Activated T-cell treated with anti-CD3 and anti-CD28 coated beads, Interleukin-2, amount 50 U/mL, for 1 hour (primary cell): Measurements from ENCODE around the gene ZNF331.
A peak's percentile ranks its signal among the peaks of the same experiment; 100 is the strongest.

Source experiments
- DNase-seq: peaks from one replicate; pipeline ENCODE4 v3.0.0-alpha.2; 2020

Gene ZNF331

DNA sequence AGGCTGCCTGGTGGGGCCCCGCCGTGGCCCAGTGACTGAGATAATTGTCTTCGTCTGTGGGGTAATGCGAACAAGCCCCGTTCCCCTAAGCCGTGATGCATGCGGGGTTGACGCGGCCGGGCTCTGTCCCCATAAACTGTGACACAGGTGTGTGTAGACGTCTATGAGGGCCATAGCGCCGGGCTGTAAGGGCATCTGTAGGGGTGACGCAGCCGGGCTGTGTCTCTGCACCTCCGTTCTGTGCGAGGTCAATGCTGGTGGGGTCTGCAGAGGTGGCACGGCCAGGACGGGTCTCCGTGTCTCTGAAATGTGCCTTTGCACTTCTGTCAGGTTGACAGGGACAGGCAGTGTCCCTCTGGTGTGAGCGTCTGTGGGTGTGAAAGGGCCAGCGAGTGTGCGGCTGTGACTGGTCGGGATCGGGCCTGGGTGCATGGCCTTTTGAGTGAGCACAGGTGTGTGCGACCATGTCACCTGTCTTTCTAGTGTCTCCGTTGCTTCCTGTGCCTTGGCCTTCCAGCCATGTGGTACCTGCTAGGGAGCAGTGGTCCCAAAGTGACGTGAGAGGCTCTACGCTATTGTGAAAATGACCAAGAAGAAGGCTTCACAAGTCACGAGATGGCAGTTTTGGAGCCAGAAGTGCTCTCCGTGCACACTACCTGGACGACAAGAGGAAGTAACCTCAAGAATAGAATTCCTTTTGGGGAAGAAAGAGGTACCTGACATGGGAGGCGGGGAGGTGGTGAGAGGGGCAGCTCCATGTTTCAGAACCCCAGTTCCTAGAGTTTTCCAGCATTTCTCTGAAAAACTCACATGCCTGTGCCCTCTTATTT, 16.4 kb upstream of the ZNF331 start:
- DNase-seq: no peak

- no peak for DNase-seq
Measured at GRCh38 chr19:53525922-53526321, 12.0 kb upstream of the ZNF331 start.

DNA sequence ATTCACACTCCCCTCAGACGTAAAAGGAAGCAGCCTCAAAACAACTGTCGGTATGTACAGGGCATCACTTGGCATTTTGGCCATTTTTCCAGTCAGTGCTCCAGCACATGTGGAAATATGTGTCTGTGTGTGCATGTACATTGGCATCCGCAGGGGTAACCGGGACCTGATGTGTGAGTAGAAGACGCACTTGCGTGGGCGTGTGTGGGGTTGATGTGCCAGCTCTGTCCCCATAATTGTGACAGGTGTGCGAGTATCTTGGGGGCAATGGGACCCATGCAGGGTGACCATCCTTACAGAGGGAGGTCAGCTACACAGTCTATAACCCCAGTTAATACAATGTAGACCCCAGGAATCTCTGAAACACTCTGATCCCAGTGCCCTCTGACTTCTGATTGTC, 7.3 kb upstream of the ZNF331 start:
- no peak for DNase-seq

DNA sequence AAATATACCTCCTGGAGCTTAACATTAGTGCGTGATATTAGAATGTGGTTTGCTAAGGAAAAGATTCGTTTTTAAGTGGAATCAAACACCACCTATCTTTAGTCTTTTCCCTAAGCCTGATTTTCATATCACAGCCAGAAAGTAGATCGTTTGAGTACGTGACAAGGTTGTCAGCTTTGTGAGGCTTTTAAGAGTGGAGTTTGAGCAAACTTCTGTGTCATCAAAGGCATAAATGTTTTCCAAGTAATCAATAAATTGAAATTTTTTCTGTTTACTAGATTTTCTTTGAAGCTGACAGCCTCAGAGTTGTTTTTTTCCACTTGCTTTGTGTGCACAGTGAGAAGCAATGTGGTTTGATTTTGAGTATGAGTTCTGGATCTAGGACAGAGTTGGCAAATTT, 6.5 kb upstream of the ZNF331 start:
- DNase-seq: no peak

GRCh38 chr19:53532362-53532761, 5.6 kb upstream of the ZNF331 start:
- DNase-seq: no peak

- no peak for DNase-seq
Measured at GRCh38 chr19:53536225-53536548, 1.8 kb upstream of the ZNF331 start.

DNA sequence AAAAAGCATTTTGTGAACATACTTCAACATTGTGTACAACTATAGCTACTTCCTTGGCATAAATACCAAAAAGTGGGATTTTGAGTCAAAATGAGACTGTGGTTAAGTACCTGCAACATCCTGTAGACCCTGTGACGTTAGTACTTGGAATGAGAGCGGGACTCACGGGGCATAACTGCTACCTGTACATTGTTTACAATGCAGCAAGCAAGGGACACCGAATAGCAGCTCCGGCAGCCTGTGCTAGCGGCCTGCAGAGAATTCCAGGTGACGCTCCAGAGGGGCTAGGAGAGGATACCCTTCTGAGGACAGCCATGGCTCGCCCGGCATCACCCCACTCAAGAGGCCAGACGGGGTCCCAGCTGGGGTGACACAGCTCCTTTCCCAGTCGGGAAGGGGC, 824 bp upstream of the ZNF331 start:
- DNase-seq: no peak

- DNase-seq: no peak
Measured at GRCh38 chr19:53538378-53539109, 599 bp downstream of the ZNF331 start.

DNA sequence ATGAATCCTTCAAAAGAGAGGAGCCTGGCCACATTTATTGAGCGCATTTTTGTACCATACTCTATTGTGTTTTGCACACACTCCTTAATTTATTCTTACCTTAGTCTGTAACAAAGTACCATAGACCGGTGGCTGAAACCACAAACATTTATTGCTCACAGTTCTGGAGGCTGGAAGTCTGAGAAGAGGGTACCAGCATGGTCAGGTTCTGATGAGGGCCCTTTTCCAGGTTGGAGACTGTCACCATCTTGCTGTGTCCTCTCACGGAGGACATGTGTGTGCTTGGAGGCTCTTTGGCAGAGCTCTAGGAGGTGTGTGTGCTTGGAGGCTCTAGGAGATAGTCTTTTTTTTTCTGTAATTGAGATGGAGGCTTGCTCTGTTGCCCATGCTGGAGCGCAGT, 2.1 kb downstream of the ZNF331 start:
- DNase-seq: no peak

DNA sequence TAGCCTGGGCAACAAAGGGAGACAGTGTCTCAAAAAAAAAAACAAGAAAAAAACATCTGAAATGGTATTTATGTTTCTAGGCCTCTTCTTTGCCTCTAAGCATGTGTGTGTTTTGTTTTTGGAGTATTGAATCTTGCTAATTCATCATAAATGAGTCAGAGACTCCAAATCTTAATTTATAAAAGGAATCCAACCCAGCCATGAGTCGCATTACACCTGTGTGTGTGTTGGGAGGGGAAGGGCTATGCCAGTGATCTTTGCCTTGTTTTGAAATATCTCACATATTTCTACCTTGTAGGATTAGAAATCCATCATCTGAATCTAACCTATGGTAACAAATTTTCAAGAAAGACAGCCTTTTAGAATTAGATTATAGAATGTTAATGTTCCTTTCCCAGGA, 4.0 kb downstream of the ZNF331 start:
- DNase-seq: no peak

DNA sequence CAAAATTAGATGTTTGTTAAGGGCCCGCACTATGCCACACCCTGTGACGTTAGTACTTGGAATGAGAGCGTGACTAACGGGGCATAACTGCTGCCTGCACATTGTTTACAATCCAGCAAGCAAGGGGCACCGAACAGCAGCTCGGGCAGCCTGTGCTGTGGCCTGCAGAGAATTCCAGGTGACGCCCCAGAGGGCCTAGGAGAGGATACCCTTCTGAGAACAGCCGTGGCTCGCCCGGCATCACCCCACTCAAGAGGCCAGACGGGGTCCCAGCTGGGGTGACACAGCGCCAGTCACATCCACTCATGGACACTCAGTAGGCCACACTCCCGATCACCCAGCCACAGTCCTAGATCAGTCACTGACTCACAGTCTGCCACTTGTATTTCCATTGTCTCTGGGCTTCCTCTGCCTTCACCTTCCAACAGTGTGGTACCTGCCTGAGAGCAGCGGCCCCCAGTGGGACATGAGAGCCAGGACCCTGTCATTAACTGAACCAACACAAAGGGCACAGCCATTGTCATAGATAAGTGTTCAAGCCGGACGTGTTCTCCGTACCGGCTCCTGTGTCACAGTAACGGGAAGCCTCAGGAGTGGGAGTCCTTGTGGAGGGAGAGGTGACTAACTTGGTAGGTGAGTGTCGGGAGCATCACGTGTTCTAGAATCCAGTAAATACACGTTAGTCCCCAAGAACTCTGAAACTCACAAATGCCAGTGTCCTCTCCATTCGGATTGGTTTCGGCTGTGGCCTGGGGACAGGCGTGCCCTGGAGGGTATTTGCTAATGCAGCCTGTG, 7.5 kb downstream of the ZNF331 start:
- no peak for DNase-seq

GRCh38 chr19:53546758-53547513, 9.0 kb downstream of the ZNF331 start:
- no peak for DNase-seq

GRCh38 chr19:53549340-53549739, 11.4 kb downstream of the ZNF331 start:
- no peak for DNase-seq

- no peak for DNase-seq
Measured at GRCh38 chr19:53552001-53552721, 14.2 kb downstream of the ZNF331 start.

- DNase-seq: no peak
Measured at GRCh38 chr19:53553156-53553555, 15.2 kb downstream of the ZNF331 start.

GRCh38 chr19:53553865-53554791, 16.2 kb downstream of the ZNF331 start:
- peak; percentile 91 for DNase-seq

GRCh38 chr19:53554804-53555203, 16.9 kb downstream of the ZNF331 start:
- no peak for DNase-seq

GRCh38 chr19:53555352-53555751, 17.4 kb downstream of the ZNF331 start:
- no peak for DNase-seq

- DNase-seq: no peak
Measured at GRCh38 chr19:53571339-53571738, 33.4 kb downstream of the ZNF331 start.

DNA sequence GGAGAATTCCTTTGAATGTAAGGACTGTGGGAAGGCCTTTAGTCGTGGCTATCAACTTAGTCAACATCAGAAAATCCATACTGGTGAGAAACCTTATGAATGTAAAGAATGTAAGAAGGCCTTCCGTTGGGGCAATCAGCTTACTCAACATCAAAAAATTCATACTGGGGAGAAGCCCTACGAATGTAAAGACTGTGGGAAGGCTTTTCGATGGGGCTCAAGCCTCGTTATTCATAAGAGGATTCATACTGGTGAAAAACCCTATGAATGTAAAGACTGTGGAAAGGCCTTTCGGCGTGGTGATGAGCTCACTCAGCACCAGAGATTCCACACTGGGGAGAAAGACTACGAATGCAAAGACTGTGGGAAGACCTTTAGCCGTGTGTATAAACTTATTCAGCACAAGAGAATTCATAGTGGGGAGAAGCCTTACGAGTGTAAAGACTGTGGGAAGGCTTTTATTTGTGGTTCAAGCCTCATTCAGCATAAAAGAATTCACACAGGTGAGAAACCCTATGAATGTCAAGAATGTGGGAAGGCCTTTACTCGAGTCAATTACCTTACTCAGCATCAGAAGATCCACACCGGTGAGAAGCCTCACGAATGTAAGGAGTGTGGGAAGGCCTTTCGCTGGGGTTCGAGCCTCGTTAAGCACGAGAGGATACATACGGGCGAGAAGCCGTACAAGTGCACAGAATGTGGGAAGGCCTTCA, 39.2 kb downstream of the ZNF331 start:
- DNase-seq: no peak
